OCI-LY1 (cell line): ENCODE measurements around the gene MRPL10.

Experiments used
- CTCF ChIP-seq: fragments of 200-600 bp; sonication (generic), shearing (Covaris generic); IDR thresholded peaks from 2 replicates; pipeline ENCODE4 v1.5.1; 2017; ENCODE audit warnings: mild to moderate bottlenecking, antibody characterized with exemption, low read length, moderate library complexity, mixed read lengths
- EZH2 ChIP-seq: fragments of 200-600 bp; sonication (generic), shearing (Covaris generic); IDR thresholded peaks from 2 replicates; pipeline ENCODE4 v1.8.0; 2017; ENCODE audit warnings: borderline replicate concordance, mixed run types, mild to moderate bottlenecking, antibody characterized with exemption, low read length, moderate library complexity, mixed read lengths

GRCh38 chr17:47806026-47806912 lies 25.1 kb downstream of the MRPL10 start:
- no peak for TF ChIP-seq CTCF
- no peak for TF ChIP-seq EZH2
